Keratinocyte (primary cell): ENCODE results near the gene SLC25A30. TPM values are rescaled to one million over a fixed set of nuclear protein-coding genes. Genes with fewer than 3 reads are reported as not detected.
"Not testable (repeated sequence)": the region's sequence is repeated elsewhere in the genome, so short reads cannot be mapped to it uniquely, and the experiment has no call there.

ENCODE experiments used
- DNase-seq: peaks from one replicate; pipeline ENCODE4 v3.0.0-alpha.2; 2011; ENCODE audit warnings: low read depth, missing footprints, low spot score
- FAIRE-seq: peaks from 2 replicates; lab custom pipeline; 2011; peaks lifted over from hg19 to GRCh38; lab: Jason Lieb, UNC
- H2AFZ ChIP-seq: 2 replicates; pipeline ENCODE4 v1.6.0; 2012; ENCODE audit warnings: low read length, control low read depth, inconsistent platforms; ENCODE audit not compliant: control insufficient read depth
- H3K27ac ChIP-seq: 2 replicates; pipeline ENCODE4 v1.5.1; 2011; ENCODE audit warnings: low read length; ENCODE audit not compliant: control insufficient read depth, insufficient read depth
- H3K27me3 ChIP-seq: 3 replicates; pipeline ENCODE4 v1.6.0; 2011; ENCODE audit warnings: low read length; ENCODE audit not compliant: control insufficient read depth, insufficient read depth; ENCODE audit errors: extremely low read depth
- H3K36me3 ChIP-seq, 2 experiments: 2 replicates in 1 of 2; 3 replicates in 1 of 2; pipeline ENCODE4 v1.5.1; 2011; ENCODE audit warnings: low read length in 2 of 2, mild to moderate bottlenecking in 1 of 2; ENCODE audit not compliant: control insufficient read depth in 2 of 2, insufficient read depth in 2 of 2; ENCODE audit errors: extremely low read depth in 1 of 2
- H3K4me1 ChIP-seq: 3 replicates; pipeline ENCODE4 v1.5.1; 2011; ENCODE audit warnings: low read length; ENCODE audit not compliant: control insufficient read depth, insufficient read depth; ENCODE audit errors: extremely low read depth
- H3K4me2 ChIP-seq: 3 replicates; pipeline ENCODE4 v1.6.0; 2011; ENCODE audit warnings: low read depth, low read length; ENCODE audit not compliant: control insufficient read depth, insufficient read depth; ENCODE audit errors: extremely low read depth
- H3K4me3 ChIP-seq, 3 experiments: fragments of 200-600 bp in 1 of 3; sonication (generic) in 1 of 3; 2 replicates in 2 of 3; 3 replicates in 1 of 3; pipeline ENCODE4 v1.5.1; 2011 to 2016; ENCODE audit warnings: low read length in 3 of 3, mild to moderate bottlenecking in 3 of 3, control low read depth in 2 of 3, inconsistent platforms in 1 of 3, low read depth in 1 of 3, mixed read lengths in 1 of 3, mixed run types in 1 of 3, moderate library complexity in 1 of 3; ENCODE audit not compliant: control insufficient read depth in 2 of 3, insufficient read depth in 2 of 3; ENCODE audit errors: extremely low read depth in 1 of 3
- H3K79me2 ChIP-seq: 2 replicates; pipeline ENCODE4 v1.6.0; 2012; ENCODE audit warnings: low read length; ENCODE audit not compliant: control insufficient read depth, insufficient read depth
- H3K9ac ChIP-seq: 3 replicates; pipeline ENCODE4 v1.6.0; 2011; ENCODE audit warnings: low read length; ENCODE audit not compliant: control insufficient read depth, insufficient read depth; ENCODE audit errors: extremely low read depth
- H3K9me1 ChIP-seq: 3 replicates; pipeline ENCODE4 v1.6.0; 2011; ENCODE audit warnings: low read length; ENCODE audit not compliant: control insufficient read depth, insufficient read depth; ENCODE audit errors: extremely low read depth
- H3K9me3 ChIP-seq: 2 replicates; pipeline ENCODE4 v1.5.1; 2012; ENCODE audit warnings: low read depth, low read length; ENCODE audit not compliant: control insufficient read depth
- H4K20me1 ChIP-seq: 3 replicates; pipeline ENCODE4 v1.6.0; 2011; ENCODE audit warnings: low read length; ENCODE audit not compliant: control insufficient read depth, insufficient read depth; ENCODE audit errors: extremely low read depth
- dilution Hi-C: fragments of 300-500 bp; cut with MboI; formaldehyde crosslinking; loops from one replicate; pipeline ENCODE4 v1.7.0; 2020; ENCODE audit warnings: low sequenced_read_pairs; ENCODE audit not compliant: extremely low pct_ligation_motif_present
- polyA plus RNA-seq, 5 experiments: library from polyadenylated mRNA; depleted of rRNA in 3 of 5; stranded (reverse) in 3 of 5; stranded (forward) in 1 of 5; unstranded in 1 of 5; fragments of >200 nt; gene quantifications; 1 replicate in 1 of 5; 2 replicates in 3 of 5; 3 replicates in 1 of 5; pipeline versions ENCODE4 v1.2.1 to v1.2.3, GENCODE V29; 2011 to 2012; ENCODE audit warnings: missing spikeins in 2 of 5, low read depth in 1 of 5, low replicate concordance in 1 of 5

Gene SLC25A30
- polyA plus RNA-seq, 1 donor (not counting 4 experiments of a cell fraction or from before 2014, with no cell fraction given) = 24.5 TPM

- H3K4me2 ChIP-seq, H3K36me3 ChIP-seq, H3K79me2 ChIP-seq, H3K4me3 ChIP-seq, FAIRE-seq, H4K20me1 ChIP-seq, H3K4me1 ChIP-seq, H3K9me1 ChIP-seq, H3K27me3 ChIP-seq, DNase-seq, H3K9me3 ChIP-seq, H2AFZ ChIP-seq, dilution Hi-C loops, H3K9ac ChIP-seq, H3K27ac ChIP-seq: not testable (repeated sequence)
These were observed 38.7 kb downstream of the SLC25A30 start for GRCh38 chr13:45379516-45379915.

GRCh38 chr13:45378786-45379185 is 39.4 kb downstream of the SLC25A30 start:
- H3K27me3 ChIP-seq, H3K9me1 ChIP-seq, H3K9ac ChIP-seq, H3K27ac ChIP-seq, DNase-seq, H3K79me2 ChIP-seq, H3K36me3 ChIP-seq, FAIRE-seq, H3K4me1 ChIP-seq, dilution Hi-C loops, H2AFZ ChIP-seq, H3K4me2 ChIP-seq, H3K4me3 ChIP-seq, H4K20me1 ChIP-seq, H3K9me3 ChIP-seq: not testable (repeated sequence)

DNA sequence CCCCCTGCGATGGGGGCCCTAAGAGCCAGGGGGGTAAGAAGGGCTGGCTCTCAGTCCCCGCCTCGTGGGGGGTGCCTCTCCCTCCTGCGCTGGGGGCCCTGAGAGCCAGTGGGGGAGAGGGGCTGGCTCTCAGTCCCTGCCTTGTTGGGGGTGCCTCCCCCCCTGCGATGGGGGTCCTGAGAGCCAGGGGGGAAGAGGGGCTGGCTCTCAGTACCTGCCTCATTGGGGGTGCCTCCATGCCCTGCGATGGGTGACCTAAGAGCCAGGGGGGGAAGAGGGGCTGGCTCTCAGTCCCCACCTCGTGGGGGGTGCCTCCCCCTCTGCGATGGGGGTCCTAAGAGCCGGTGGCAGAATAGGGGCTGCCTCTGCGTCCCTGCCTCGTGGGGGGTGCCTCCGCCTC is 40.9 kb downstream of the SLC25A30 start:
- H3K9me3 ChIP-seq, H3K27me3 ChIP-seq, FAIRE-seq, H3K27ac ChIP-seq, DNase-seq, H3K4me3 ChIP-seq, H3K36me3 ChIP-seq, H2AFZ ChIP-seq, H3K79me2 ChIP-seq, dilution Hi-C loops, H3K4me2 ChIP-seq, H3K9me1 ChIP-seq, H4K20me1 ChIP-seq, H3K9ac ChIP-seq, H3K4me1 ChIP-seq: not testable (repeated sequence)

GRCh38 chr13:45376651-45377050 is 41.5 kb downstream of the SLC25A30 start:
- dilution Hi-C loops, H4K20me1 ChIP-seq, H2AFZ ChIP-seq, H3K27me3 ChIP-seq, H3K9ac ChIP-seq, H3K4me3 ChIP-seq, DNase-seq, H3K9me3 ChIP-seq, H3K4me1 ChIP-seq, H3K36me3 ChIP-seq, H3K27ac ChIP-seq, H3K9me1 ChIP-seq, H3K4me2 ChIP-seq, H3K79me2 ChIP-seq, FAIRE-seq: not testable (repeated sequence)
